H1 (cell line): ENCODE measurements around the gene PASK. TPM values are rescaled to one million over a fixed set of nuclear protein-coding genes. Genes with fewer than 3 reads are reported as not detected.

Source experiments
- EGR1 ChIP-seq: IDR thresholded peaks from 2 replicates; pipeline ENCODE4 v1.6.1; 2011; ENCODE audit warnings: low read depth, low read length, borderline replicate concordance
- KDM5A ChIP-seq: fragments of 200-600 bp; IDR thresholded peaks from 2 replicates; pipeline ENCODE4 v1.7.1; 2012; ENCODE audit warnings: mild to moderate bottlenecking, low read length, inconsistent platforms, mixed read lengths
- RAD21 ChIP-seq, 2 experiments: IDR thresholded peaks in 1 of 2; conservative IDR thresholded peaks in 1 of 2; 2 replicates each; pipeline ENCODE4 v1.6.1; 2011; ENCODE audit warnings: low read depth in 2 of 2, low read length in 2 of 2, improper control_type of control experiment in 1 of 2, inconsistent platforms in 1 of 2, mild to moderate bottlenecking in 1 of 2, moderate library complexity in 1 of 2
- RNF2 ChIP-seq: fragments of 200-900, 300-1000 bp; sonication (generic); IDR thresholded peaks from 2 replicates; pipeline ENCODE4 v1.7.1; 2016; ENCODE audit warnings: borderline replicate concordance, low read depth, mild to moderate bottlenecking, antibody characterized with exemption, low read length; ENCODE audit not compliant: poor library complexity, severe bottlenecking; ENCODE audit errors: missing control alignments
- SAP30 ChIP-seq: fragments of 300-600 bp; sonication (generic); IDR thresholded peaks from 2 replicates; pipeline ENCODE4 v1.7.1; 2012; ENCODE audit warnings: low read length, moderate library complexity, mild to moderate bottlenecking, inconsistent platforms; ENCODE audit not compliant: insufficient read depth, insufficient replicate concordance
- SP1 ChIP-seq: IDR thresholded peaks from 2 replicates; pipeline ENCODE4 v1.6.1; 2011; ENCODE audit warnings: low read depth, low read length
- YY1 ChIP-seq: IDR thresholded peaks from 2 replicates; pipeline ENCODE4 v1.6.1; 2011; ENCODE audit warnings: low read depth, mild to moderate bottlenecking, low read length
- polyA plus RNA-seq, 7 experiments: library from polyadenylated mRNA; depleted of rRNA in 3 of 7; stranded (reverse) in 5 of 7; unstranded in 2 of 7; fragments of >200 nt in 5 of 7; fragments of 200-250 nt in 2 of 7; gene quantifications; 1 replicate in 5 of 7; 2 replicates in 1 of 7; 4 replicates in 1 of 7; pipeline versions ENCODE4 v1.2.1 to v1.2.3, GENCODE V29; 2011 to 2013; ENCODE audit warnings: missing spikeins in 2 of 7, mixed read lengths in 2 of 7
- total RNA-seq: library from RNA; stranded (reverse); fragmentation: NEBNext Ultra II Directional; extraction: Animal tissue kit (Norgen Biotek cat#: 25700); gene quantifications from 2 replicates; pipeline ENCODE4 v1.2.1, GENCODE V29; 2021
- TF ChIP-seq, protein P1 (sequence below): IDR thresholded peaks from 2 replicates; pipeline ENCODE4 v1.6.1; 2011; ENCODE audit warnings: low read depth, mild to moderate bottlenecking, low read length; ENCODE audit not compliant: insufficient read depth

The PASK gene
- total and polyA plus RNA-seq, 2 of the 8 experiments (the other 6 are each of a cell fraction or from before 2014, with no cell fraction given), result 20.5 to 66.1 TPM

DNA sequence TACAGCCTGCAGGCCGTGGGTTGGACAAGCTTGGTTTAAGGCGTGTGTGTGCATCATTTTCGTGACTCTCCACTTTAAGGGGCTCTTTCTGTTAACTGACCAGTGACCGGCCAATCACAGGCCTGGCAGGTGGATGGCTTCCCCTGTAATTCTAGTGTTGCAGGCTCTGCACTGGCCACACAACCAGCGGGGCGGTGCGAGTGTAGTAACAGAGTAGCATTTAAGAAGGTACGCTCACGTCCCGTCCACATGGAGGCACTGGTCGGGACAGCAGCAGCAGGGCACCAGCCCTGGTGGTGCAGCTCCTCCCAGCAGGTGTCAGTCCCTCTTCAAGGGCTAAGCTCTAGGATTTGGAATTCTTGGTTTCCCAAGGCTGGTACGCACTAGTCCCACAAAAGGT lies 31.2 kb upstream of the PASK start (continued):
- TF ChIP-seq SAP30 (no peak), EGR1 (no peak), SP1 (0 out of 2 replicates have a peak, but pooled peaks have one; percentile 25), RNF2 (no peak), RAD21 (IDR thresholded peaks at IDR 0.05 in 1 of 2, conservative IDR thresholded peaks at IDR 0.05 in 1 of 2; ENCODE audit: low read depth in 2 of 2, low read length in 2 of 2) (peak; percentile 38 to 54), KDM5A (no peak), YY1 (no peak)
- TF ChIP-seq, protein P1, sequence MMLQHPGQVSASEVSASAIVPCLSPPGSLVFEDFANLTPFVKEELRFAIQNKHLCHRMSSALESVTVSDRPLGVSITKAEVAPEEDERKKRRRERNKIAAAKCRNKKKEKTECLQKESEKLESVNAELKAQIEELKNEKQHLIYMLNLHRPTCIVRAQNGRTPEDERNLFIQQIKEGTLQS, result no peak
- TF ChIP-seq, all 59 proteins: peak for 5
